ENCODE results near the gene ERLIN1. TPM values are rescaled to one million over a fixed set of nuclear protein-coding genes. Genes with fewer than 3 reads are reported as not detected.

Gene ERLIN1
- total RNA-seq, 1 donor from 2014 or later = 7.6 TPM

DNA sequence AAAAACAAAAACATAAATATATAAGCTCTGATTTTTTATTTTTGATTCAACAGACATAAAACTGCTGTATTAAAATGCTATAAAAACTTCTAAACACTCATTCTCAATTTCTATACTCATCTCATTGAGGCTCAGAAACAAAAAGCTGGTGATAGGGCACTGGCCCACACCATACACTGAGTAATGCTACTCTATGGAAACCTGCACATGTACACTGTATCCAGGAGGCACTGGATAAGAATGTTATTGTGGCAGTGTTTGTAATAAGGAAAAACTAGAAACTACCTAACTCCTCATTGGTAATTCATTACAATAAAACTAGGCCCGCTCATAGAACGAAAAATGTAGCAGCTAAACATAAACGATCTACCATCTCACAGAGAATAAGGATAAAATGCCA, 23.1 kb downstream of the ERLIN1 start:
- ChIA-PET POLR2A (no interaction called here), CTCF (no interaction called here)
- H3K36me3 Mint-ChIP-seq (ENCODE audit: low read depth) = peaks cover 68% of the 10 kb centered on the region
- DNase-seq (no peak), ATAC-seq (ENCODE audit: low read depth) (no peak)
- no peak overlapping the region for H3K4me3 Mint-ChIP-seq
- no peaks in the 10 kb centered on the region for H3K27me3 Mint-ChIP-seq
- TF ChIP-seq, protein P1, sequence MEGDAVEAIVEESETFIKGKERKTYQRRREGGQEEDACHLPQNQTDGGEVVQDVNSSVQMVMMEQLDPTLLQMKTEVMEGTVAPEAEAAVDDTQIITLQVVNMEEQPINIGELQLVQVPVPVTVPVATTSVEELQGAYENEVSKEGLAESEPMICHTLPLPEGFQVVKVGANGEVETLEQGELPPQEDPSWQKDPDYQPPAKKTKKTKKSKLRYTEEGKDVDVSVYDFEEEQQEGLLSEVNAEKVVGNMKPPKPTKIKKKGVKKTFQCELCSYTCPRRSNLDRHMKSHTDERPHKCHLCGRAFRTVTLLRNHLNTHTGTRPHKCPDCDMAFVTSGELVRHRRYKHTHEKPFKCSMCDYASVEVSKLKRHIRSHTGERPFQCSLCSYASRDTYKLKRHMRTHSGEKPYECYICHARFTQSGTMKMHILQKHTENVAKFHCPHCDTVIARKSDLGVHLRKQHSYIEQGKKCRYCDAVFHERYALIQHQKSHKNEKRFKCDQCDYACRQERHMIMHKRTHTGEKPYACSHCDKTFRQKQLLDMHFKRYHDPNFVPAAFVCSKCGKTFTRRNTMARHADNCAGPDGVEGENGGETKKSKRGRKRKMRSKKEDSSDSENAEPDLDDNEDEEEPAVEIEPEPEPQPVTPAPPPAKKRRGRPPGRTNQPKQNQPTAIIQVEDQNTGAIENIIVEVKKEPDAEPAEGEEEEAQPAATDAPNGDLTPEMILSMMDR (IDR thresholded peaks at IDR 0.05) = no peak
- H3K4me1 Mint-ChIP-seq = peaks cover 12% of the 10 kb centered on the region
- H3K9me3 Mint-ChIP-seq = no peaks in the 10 kb centered on the region
- intact Hi-C loops (cut with micrococcal nuclease) = no loop called here
- no peak overlapping the region for H3K27ac Mint-ChIP-seq

DNA sequence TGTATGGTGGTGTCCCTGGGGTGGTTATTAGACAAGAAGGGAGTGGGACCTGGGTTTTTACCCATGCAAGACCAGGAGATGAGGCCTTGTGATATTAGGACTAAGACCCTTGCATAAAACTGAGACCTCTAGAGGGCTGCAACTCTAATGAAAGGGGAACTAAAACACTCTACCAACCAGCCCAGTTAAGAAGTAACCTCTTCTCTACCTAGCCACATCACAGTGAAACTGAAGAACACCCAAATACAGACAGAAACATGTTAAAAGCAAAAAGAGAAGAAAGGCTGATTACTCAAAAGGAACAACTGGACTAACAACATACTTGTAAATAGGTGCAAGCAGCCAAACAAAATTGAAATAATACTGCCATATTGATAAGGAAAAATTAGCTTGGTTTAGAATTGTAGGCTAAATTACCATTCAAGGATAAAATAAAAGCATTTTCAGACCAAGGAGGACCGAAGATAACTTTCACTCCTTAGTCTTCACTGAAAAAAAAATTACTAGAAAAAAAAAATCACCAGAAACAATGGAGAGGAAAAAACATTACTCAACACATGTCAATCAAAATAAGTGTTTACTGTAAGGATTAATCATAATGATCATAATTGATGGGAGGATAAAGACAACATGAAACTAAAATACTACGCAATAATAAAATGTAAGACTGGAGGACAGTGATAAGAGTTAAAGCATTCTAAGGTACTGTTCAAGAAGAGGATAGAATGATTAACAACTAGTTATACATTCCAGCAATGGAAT, 27.6 kb downstream of the ERLIN1 start:
- ChIA-PET POLR2A (no interaction called here), CTCF (no interaction called here)
- no peak overlapping the region for H3K27ac Mint-ChIP-seq
- TF ChIP-seq, protein P1 (IDR thresholded peaks at IDR 0.05) = no peak
- intact Hi-C loops (cut with micrococcal nuclease) = no loop called here
- peaks cover 14% of the 10 kb centered on the region for H3K4me1 Mint-ChIP-seq
- no peaks in the 10 kb centered on the region for H3K27me3 Mint-ChIP-seq
- DNase-seq (no peak), ATAC-seq (ENCODE audit: low read depth) (no peak)
- no peak overlapping the region for H3K4me3 Mint-ChIP-seq
- H3K36me3 Mint-ChIP-seq (ENCODE audit: low read depth) = peaks cover 82% of the 10 kb centered on the region
- H3K9me3 Mint-ChIP-seq = no peaks in the 10 kb centered on the region

DNA sequence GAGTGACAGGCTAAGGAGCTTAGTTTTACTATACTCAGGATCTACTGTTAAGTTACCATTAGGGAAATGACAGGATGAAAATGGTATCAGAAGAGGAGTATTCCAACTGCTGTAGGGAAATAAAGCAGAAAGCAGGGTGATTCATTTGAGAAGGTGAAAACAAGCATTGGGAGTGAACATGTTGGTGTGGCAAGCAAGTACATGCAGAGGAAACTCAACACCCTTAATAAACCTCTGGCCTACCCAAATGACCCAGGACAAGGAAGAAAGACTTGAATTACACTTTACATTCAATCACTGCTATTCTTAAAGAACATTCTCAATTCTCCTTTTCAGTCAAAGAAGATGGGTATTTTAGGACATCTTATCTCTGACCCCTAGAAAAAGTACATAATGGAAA, 28.7 kb downstream of the ERLIN1 start:
- Mint-ChIP-seq H3K4me3 (no peak overlapping the region), H3K27ac (no peak overlapping the region), H3K36me3 (ENCODE audit: low read depth) (peaks cover 84% of the 10 kb centered on the region), H3K27me3 (no peaks in the 10 kb centered on the region), H3K4me1 (peaks cover 14% of the 10 kb centered on the region), H3K9me3 (no peaks in the 10 kb centered on the region)
- DNase-seq (no peak), ATAC-seq (ENCODE audit: low read depth) (no peak)
- intact Hi-C loops (cut with micrococcal nuclease) = no loop called here
- POLR2A ChIA-PET = no interaction called here
- TF ChIP-seq, protein P1 (IDR thresholded peaks at IDR 0.05) = no peak
- CTCF ChIA-PET = no interaction called here

DNA sequence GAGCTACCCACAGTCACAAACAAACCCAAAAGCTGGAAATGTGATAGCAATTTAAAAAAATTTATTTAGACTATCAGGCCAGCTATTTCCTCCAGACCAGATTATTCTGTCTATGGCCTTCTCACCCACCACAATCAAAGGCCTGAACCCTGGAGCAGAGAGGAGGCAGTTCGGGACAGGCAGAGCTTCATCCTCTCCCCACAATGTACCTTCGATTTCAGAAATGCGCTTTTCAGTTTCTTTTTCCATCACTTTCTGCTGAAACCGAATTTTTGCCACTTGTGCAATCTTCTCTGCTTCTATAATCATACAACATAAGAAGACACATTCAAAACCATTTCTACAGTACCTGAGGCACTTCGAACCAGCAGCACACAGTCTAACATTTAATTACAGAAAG, 29.9 kb downstream of the ERLIN1 start:
- intact Hi-C loops (cut with micrococcal nuclease) = no loop called here
- peaks cover 90% of the 10 kb centered on the region for H3K36me3 Mint-ChIP-seq (ENCODE audit: low read depth)

DNA sequence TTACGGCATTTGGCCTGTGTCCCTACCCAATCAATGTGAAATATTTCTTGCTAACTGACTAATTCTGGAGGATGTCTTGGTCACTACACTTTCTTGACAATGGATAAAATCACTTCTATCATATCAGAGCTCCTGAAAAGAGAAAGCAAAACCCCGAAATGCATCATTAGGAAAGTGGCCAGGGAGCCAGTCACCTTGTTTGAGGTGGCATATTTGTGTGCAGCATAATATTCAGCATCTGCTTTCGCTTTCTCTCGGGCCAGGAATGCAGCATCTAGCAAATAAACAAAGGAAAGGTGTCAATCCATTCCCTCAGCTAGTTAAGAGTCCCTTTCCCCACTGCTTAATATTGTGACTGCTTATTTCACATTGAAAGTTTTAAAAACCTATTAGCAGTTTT, 31.2 kb downstream of the ERLIN1 start:
- intact Hi-C loops (cut with micrococcal nuclease) = no loop called here
- DNase-seq = no peak
- Mint-ChIP-seq H3K36me3 (ENCODE audit: low read depth) (peaks cover 88% of the 10 kb centered on the region), H3K4me3 (no peak overlapping the region), H3K27ac (no peak overlapping the region), H3K27me3 (no peaks in the 10 kb centered on the region), H3K9me3 (no peaks in the 10 kb centered on the region), H3K4me1 (peaks cover 15% of the 10 kb centered on the region)
- ChIA-PET CTCF (no interaction called here), POLR2A (no interaction called here)
- ATAC-seq (ENCODE audit: low read depth) = no peak
- TF ChIP-seq, protein P1 (IDR thresholded peaks at IDR 0.05) = no peak

More for the DNA sequence above, 29.9 kb downstream of the ERLIN1 start:
- DNase-seq (no peak), ATAC-seq (ENCODE audit: low read depth) (no peak)
- peaks cover 14% of the 10 kb centered on the region for H3K4me1 Mint-ChIP-seq
- H3K9me3 Mint-ChIP-seq = no peaks in the 10 kb centered on the region
- POLR2A ChIA-PET = no interaction called here
- H3K27ac Mint-ChIP-seq = no peak overlapping the region
- TF ChIP-seq, protein P1 (IDR thresholded peaks at IDR 0.05) = no peak
- no peak overlapping the region for H3K4me3 Mint-ChIP-seq
- CTCF ChIA-PET = no interaction called here
- no peaks in the 10 kb centered on the region for H3K27me3 Mint-ChIP-seq

All from activated B cell treated with CpG ODN at 0.5 μM for 24 hours (primary cell).